Activated CD4-positive, CD25-positive, alpha-beta regulatory T cell treated with anti-CD3 and anti-CD28 coated beads, Interleukin-2, amount 50 U/mL, for 16 hours (primary cell): ENCODE data around the gene KCNB1.
"Not testable (repeated sequence)": the region's sequence is repeated elsewhere in the genome, so short reads cannot be mapped to it uniquely, and the experiment has no call there.

Experiments used
- DNase-seq: peaks from one replicate; pipeline ENCODE4 v3.0.0-alpha.2; 2020; ENCODE audit warnings: low read depth, low spot score

The KCNB1 gene

DNA sequence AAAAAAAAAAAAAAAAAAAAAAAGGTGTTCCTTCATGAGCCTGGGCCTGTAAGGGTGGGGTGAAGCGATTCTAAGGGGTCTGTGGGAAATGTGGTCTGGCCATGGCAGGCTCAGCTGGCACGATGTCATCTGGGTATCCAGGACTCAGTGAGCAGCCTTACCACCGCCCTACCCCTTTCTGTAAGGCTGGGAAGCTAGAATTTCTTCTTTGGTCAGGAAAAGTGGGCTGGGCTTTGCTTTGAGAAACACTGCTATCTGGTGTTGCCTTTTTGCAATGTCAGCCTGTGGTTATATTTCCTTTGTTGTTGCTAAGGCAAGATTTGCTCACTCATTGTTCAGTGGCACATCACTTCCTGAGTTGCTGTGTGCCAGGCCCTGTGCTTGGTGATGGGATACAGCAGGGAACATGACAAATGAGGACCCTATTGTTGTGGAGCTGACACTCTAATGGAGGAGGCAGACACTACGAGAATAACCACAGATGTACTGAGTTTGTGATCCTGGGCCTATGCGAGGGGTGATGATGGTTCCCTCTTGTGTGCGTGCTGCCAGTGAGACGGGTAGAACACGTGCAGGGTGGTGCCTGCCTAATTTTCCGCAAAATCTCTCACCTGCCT, 158.7 kb downstream of the KCNB1 start:
- DNase-seq = no peak

DNA sequence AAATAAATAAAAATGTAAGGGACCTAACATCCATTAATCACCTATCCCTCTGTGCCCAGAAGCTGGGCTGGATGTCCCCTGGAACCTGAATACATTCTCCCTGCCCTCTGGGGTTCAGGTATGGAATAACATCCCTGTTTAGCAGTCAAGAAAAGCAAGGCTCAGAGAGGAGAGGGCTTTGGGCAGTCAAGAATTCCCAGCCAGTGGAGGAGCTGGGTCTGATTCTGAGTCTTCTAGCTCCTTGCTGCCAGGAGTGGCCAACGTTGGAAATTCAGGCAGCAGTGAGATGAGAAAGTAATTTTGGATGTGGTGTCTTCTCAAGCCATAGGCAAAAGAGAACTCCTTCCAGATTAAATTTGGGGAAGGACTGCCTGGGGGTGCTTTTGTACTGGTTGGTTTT, 162.0 kb downstream of the KCNB1 start:
- no peak for DNase-seq

DNA sequence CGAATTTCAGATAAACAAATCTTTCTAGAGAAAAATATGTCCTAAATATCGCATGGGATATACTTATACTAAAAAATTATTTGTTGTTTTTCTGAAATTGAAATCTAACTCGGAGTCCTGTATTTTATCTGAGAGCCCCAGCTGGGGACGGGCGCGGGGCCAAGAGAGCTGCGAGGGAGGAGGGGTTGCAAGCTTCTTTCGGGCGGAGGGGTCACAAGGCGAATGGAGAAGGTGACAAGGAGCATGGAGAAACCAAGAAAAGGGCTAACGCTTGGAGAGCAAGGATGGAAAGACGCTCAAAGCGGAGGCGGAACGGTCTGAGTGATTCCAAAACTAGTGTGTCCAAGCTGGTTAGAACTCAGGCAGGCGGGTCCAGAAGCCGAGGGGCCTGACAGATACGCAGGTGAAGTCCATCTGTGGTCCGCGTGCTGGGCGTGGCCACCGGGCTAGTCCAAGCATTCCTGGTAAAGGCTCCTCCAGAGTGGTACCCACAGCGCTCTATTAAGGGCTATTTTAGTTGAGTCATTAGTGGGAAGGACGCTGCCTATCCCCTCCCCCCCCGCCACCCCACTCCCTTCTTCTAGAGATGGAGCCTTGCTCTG, 163.2 kb downstream of the KCNB1 start:
- DNase-seq = no peak

DNA sequence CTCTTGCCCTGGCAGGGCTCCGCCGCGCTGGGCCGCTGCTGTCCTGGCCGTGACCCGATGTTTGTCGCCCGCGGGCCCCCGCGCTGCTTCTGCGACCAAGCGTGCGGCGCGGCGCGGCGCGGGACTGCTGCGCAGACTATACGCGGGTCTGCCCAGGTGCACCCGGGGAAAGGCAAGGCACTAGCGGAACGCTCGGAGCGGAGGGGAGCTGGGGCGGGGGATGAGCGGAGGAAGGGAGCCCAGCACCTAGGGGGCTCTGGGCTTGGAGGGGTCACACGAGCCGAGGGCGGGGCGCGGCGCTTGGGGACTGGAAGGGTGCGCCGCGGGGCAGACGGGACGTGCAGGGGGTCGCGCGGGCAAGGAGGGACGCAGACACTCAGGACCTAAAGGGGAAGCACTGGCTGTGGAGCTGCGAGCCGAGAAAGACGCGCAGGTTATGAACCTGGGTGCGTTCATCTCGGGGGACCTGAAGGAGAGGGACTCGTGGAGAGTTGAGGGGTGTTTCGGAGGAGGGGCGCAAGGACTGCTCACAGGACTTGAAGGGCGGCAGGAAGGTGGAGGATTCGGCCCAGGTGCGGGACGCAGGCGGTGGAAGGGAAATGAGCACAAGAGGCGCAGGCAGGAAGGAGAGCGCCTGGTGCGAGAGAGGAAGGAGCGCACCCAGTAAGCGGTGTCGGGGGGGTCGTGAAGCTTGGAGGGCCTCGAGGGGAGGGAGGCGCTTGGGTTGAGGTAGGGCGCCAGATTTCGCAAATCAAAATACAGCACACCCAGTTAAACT, 163.8 kb downstream of the KCNB1 start:
- DNase-seq = no peak

DNA sequence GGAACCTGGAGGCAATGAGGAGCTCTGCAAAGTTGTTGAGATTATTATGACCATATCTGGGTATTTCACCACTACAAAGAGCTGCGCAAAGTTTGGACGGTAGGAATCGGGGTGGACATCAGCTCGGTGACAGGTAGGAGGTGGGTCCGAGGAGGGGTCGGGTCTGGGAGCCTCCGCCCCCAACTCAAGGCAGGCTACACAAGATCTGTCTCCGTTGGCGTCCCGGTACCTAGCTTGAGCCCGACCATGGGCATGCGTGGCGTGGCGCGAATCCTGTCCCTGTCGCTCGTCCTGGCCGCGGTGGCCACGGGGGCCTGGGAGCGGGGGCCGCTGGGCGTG, 164.4 kb downstream of the KCNB1 start:
- DNase-seq = no peak

DNA sequence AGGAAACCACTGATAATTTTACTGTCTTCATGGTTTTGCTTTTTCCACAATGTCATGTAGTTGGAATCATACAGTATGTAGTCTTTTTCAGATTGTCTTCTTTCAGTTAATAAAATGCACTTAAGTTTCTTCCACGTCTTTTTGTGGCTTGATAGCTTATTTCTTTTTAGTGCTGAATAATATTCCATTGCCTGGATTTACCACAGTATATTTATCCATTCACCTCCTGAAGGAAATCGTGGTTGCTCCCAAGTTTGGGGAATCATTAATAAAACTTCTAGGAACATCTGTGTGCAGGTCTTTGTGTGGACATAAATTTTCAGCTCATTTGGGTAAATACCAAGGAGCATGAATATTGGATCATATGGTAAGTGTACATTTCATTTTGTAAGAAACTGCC, 165.8 kb downstream of the KCNB1 start:
- no peak for DNase-seq

DNA sequence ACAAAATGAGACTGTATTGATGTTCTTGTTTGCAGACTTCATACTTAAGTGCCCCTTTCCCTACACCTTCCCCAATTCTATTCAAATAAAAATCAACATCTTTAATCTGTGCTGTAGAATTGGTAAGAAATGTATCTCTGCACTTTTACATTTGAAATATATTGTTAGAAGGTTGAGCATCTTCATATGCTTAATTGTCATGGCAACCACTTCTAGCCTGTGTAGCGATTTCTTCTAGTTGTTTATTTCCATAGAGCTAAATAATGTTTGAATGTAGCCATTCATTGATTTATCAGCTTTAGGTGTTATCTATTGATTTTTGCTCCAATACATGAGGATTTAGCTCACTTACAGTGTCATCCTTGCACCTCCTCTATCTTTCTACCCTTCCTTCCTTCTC, 166.9 kb downstream of the KCNB1 start:
- no peak for DNase-seq

DNA sequence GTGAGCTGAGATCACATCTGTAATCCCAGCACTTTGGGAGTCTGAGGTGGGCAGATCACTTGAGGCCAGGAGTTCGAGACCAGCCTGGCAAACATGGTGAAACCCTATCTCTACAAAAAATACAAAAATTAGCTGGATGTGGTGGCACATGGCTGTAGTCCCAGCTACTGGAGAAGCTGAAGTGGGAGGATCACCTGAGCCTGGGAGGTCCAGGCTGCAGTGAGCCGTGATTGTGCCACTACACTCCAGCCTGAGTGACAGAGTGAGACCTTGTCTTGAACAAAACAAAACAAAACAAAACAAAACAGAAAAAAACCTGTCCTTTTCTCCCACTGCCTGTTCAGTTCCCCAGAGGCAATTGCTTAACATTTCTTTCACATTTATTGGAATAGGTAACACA, 168.4 kb downstream of the KCNB1 start:
- not testable (repeated sequence) for DNase-seq
